Colonic mucosa (tissue), 4 donors: ENCODE measurements around the gene ZNF592. TPM values are rescaled to one million over a fixed set of nuclear protein-coding genes. Genes with fewer than 3 reads are reported as not detected.

Experiments used
- DNase-seq: peaks from one replicate; pipeline ENCODE4 v3.0.0-alpha.2; 2020
- H3K27ac ChIP-seq: fragments of 200-600 bp; one replicate; pipeline ENCODE4 v1.8.0; 2021
- H3K27me3 ChIP-seq: fragments of 200-600 bp; one replicate; pipeline ENCODE4 v1.8.0; 2021
- H3K36me3 ChIP-seq: fragments of 200-600 bp; one replicate; pipeline ENCODE4 v1.8.0; 2021
- H3K4me1 ChIP-seq: fragments of 200-600 bp; one replicate; pipeline ENCODE4 v1.8.0; 2021; ENCODE audit warnings: mild to moderate bottlenecking
- H3K4me3 ChIP-seq: fragments of 200-600 bp; one replicate; pipeline ENCODE4 v1.8.0; 2021
- H3K9ac ChIP-seq, 2 donors: one replicate each; pipeline ENCODE4 v1.7.0; 2013; ENCODE audit warnings: control low read depth in 2 of 2, low read depth in 2 of 2, low read length in 2 of 2
- H3K9me3 ChIP-seq: fragments of 200-600 bp; one replicate; pipeline ENCODE4 v1.8.0; 2021
- intact Hi-C: fragments of 100-400 bp; cut with DNase I; formaldehyde crosslinking; loops from one replicate; pipeline ENCODE4 v1.14.1; 2022
- total RNA-seq, 2 donors: library from RNA; stranded (reverse); fragmentation: NEBNext Ultra II Directional in 1 of 2; extraction: Animal tissue kit (Norgen Biotek cat#: 25700) in 1 of 2; gene quantifications; one replicate each; pipeline ENCODE4 v1.2.1, GENCODE V29; 2021
- TF ChIP-seq, protein P1 (sequence below): fragments of 200-600 bp; IDR thresholded peaks from one replicate; pipeline ENCODE4 v1.8.0; 2022; ENCODE audit warnings: antibody characterized with exemption, mild to moderate bottlenecking
- donor health status: healthy.
- donor health status: DM: no; HTN: no; CAD: no.
- donor health status: DM: no; HTN: no; CAD: no.

ZNF592 gene
- total RNA-seq, 2 donors from 2014 or later: 25.9 to 27.0 TPM

DNA sequence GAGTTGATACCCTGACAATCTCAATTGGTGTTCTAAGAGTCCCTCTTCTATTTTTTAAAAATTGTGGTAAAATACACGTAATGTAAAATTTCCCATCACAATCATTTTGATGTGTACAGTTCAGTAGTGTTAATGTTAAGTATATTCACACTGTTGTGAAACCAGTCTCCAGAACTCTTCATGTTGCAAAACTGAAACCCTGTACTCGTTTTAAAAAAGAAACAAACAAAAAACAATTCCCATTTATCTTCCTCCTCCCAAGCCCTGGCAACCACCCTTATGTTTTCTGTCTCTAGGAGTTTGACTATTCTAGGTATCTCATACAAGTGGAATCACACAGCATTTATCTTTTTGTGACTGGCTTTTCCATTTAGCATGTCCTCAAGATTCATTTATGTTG, 40.1 kb downstream of the ZNF592 start:
- TF ChIP-seq, protein P1, sequence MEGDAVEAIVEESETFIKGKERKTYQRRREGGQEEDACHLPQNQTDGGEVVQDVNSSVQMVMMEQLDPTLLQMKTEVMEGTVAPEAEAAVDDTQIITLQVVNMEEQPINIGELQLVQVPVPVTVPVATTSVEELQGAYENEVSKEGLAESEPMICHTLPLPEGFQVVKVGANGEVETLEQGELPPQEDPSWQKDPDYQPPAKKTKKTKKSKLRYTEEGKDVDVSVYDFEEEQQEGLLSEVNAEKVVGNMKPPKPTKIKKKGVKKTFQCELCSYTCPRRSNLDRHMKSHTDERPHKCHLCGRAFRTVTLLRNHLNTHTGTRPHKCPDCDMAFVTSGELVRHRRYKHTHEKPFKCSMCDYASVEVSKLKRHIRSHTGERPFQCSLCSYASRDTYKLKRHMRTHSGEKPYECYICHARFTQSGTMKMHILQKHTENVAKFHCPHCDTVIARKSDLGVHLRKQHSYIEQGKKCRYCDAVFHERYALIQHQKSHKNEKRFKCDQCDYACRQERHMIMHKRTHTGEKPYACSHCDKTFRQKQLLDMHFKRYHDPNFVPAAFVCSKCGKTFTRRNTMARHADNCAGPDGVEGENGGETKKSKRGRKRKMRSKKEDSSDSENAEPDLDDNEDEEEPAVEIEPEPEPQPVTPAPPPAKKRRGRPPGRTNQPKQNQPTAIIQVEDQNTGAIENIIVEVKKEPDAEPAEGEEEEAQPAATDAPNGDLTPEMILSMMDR: no peak
- no peaks in the 10 kb centered on the region for H3K9me3 ChIP-seq
- peaks cover 15% of the 10 kb centered on the region for H3K36me3 ChIP-seq
- H3K9ac ChIP-seq: no peak overlapping the region
- H3K27me3 ChIP-seq: no peaks in the 10 kb centered on the region
- intact Hi-C loops: no loop called here
- no peak overlapping the region for H3K4me3 ChIP-seq
- H3K4me1 ChIP-seq: no peaks in the 10 kb centered on the region
- no peak for DNase-seq
- no peak overlapping the region for H3K27ac ChIP-seq

DNA sequence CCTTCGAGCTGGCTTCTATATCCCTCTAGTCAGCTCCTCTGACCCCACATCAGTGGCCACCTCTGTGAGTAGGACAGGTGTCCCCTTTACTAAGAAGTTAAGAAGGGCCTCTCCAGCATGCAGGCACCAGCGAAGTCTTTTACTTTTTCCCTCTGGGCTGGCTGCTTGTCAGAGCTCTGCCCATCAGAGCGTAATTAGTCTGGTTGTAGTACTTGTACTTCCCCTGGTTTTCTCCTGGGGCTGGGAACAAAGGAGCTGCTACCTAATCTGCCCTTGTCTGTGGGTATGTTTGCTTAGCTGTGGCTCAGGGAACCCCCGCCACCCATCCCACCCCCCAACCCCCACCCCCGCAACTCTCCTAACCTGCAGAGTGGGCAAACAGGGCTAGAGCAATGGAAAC, 41.4 kb downstream of the ZNF592 start:
- Histone ChIP-seq H3K27me3 (no peaks in the 10 kb centered on the region), H3K9me3 (no peaks in the 10 kb centered on the region), H3K4me3 (no peak overlapping the region), H3K27ac (no peak overlapping the region), H3K4me1 (no peaks in the 10 kb centered on the region), H3K36me3 (peaks cover 9% of the 10 kb centered on the region), H3K9ac (no peak overlapping the region)
- no peak for DNase-seq
- TF ChIP-seq, protein P1: no peak
- intact Hi-C loops: no loop called here

DNA sequence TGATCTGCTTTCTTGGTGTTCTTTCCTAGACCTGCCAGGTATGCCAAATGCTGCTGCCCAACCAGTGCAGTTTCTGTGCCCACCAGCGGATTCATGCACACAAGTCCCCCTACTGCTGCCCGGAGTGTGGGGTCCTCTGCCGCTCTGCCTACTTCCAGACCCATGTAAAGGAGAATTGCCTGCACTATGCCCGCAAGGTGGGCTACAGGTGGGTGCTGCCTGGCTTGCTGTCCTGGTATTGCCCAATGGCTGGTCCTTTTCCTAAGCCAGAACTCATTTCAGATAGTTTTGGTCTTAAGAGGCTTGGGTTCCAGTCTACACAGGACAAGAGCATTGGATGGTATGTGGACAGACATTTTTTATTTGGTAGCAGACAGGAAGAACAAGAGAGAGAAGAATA, 42.3 kb downstream of the ZNF592 start:
- Histone ChIP-seq H3K36me3 (peaks cover 10% of the 10 kb centered on the region), H3K4me3 (no peak overlapping the region)
- intact Hi-C loops: no loop called here

DNA sequence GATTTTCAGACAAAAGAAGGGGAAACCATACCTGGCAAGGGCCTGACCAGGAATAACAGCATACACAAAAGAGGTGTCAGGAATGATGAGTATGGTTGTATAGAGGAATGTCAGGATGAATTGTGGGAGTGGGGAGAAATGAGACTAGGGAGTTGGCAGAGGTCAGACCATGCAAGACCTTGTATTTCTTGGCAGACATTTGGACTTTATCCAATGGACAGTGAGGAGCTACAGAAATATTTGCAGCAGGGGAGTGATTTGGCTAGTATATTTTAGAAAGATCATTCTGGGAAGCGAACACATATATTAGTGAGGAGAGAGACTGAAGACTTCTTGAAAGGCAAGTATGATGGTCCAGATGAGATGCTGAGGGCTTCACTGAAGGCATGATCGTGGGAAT, 43.4 kb downstream of the ZNF592 start:
- DNase-seq: no peak
- intact Hi-C loops: no loop called here
- Histone ChIP-seq H3K9ac (no peak overlapping the region), H3K4me1 (no peaks in the 10 kb centered on the region), H3K9me3 (no peaks in the 10 kb centered on the region), H3K36me3 (peaks cover 10% of the 10 kb centered on the region), H3K27ac (no peak overlapping the region), H3K27me3 (no peaks in the 10 kb centered on the region), H3K4me3 (no peak overlapping the region)
- TF ChIP-seq, protein P1: no peak

More for the DNA sequence above, 42.3 kb downstream of the ZNF592 start:
- H3K4me1 ChIP-seq: no peaks in the 10 kb centered on the region
- no peak overlapping the region for H3K27ac ChIP-seq
- H3K9me3 ChIP-seq: no peaks in the 10 kb centered on the region
- H3K27me3 ChIP-seq: no peaks in the 10 kb centered on the region
- TF ChIP-seq, protein P1: no peak
- H3K9ac ChIP-seq: no peak overlapping the region
- DNase-seq: no peak

DNA sequence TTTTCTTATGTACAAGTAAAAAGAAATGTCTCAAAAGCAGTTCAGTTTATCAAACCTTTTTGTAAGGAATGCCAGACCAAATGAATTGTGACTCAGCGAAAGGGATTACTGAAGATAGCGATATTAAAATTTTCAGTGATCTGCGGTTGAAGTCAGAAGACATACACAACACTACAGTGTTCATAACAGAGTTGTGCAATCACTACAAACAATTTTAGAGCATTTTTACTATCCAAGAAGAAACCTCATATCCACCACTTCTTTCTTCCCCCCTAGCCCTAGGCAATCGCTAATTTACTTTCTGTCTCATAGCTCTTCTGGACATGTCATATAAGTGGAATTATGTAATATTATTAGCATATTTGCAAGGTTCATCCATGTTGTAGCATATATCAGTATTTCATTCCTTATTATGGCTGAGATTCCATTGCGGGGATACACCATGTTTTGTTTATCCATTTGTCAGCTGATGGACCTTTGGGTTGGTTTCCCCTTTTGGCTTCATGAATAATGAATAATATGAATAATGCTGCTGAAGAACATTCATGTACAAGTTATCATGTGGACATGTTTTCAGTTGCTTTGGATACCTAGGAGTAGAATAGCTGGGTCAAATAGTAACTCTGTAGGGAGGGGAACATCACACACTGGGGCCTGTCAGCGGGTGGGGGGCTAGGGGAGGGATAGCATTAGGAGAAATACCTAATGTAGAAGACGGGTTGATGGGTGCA, 45.2 kb downstream of the ZNF592 start:
- Histone ChIP-seq H3K4me1 (no peaks in the 10 kb centered on the region), H3K9ac (no peak overlapping the region), H3K27ac (no peak overlapping the region), H3K9me3 (no peaks in the 10 kb centered on the region), H3K36me3 (peaks cover 12% of the 10 kb centered on the region), H3K27me3 (no peaks in the 10 kb centered on the region), H3K4me3 (no peak overlapping the region)
- no peak for DNase-seq
- TF ChIP-seq, protein P1: no peak
- intact Hi-C loops: no loop called here
